ENCODE data around the gene MT1F. TPM values are rescaled to one million over a fixed set of nuclear protein-coding genes. Genes with fewer than 3 reads are reported as not detected.
"Not testable (repeated sequence)": the region's sequence is repeated elsewhere in the genome, so short reads cannot be mapped to it uniquely, and the experiment has no call there.

MT1F gene
- total RNA-seq, 1 donor from 2014 or later, result not detected

GRCh38 chr16:56618138-56618537, 39.6 kb upstream of the MT1F start:
- Histone ChIP-seq H2AFZ (replicated peaks) (no peak overlapping the region), H3K4me3 (no peak overlapping the region), H3F3A (ENCODE audit: low read depth) (no peaks in the 10 kb centered on the region), H3K9ac (no peak overlapping the region), H3K4me1 (peaks cover 8% of the 10 kb centered on the region), H3K4me2 (no peak overlapping the region), H3K27me3 (peaks cover 100% of the 10 kb centered on the region), H3K9me3 (ENCODE audit: low read depth) (no peaks in the 10 kb centered on the region), H3K27ac (no peak overlapping the region), H3K36me3 (no peaks in the 10 kb centered on the region), H4K20me1 (ENCODE audit: low read depth) (peaks cover 19% of the 10 kb centered on the region), H3K79me2 (ENCODE audit: low read depth) (no peaks in the 10 kb centered on the region)
- TF ChIP-seq EZH2 (IDR thresholded peaks at IDR 0.05) (no peak), CTCF (IDR thresholded peaks at IDR 0.05) (no peak), EZH2phosphoT487 (IDR thresholded peaks at IDR 0.05) (no peak)
- H3K36me3 Mint-ChIP-seq, result peaks cover 1% of the 10 kb centered on the region
- H3K9me3 Mint-ChIP-seq, result peaks cover 2% of the 10 kb centered on the region
- H3K27ac Mint-ChIP-seq, result no peak overlapping the region
- peaks cover 56% of the 10 kb centered on the region for H3K27me3 Mint-ChIP-seq (ENCODE audit: insufficient read depth, low read depth)
- H3K4me3 Mint-ChIP-seq, result no peak overlapping the region
- peaks cover 14% of the 10 kb centered on the region for H3K4me1 Mint-ChIP-seq
- DNase-seq (ENCODE audit: low spot score), result peak; percentile 13

GRCh38 chr16:56620339-56620897, 37.3 kb upstream of the MT1F start:
- Histone ChIP-seq H3K4me3 (no peak overlapping the region), H3K4me1 (peaks cover 8% of the 10 kb centered on the region), H2AFZ (replicated peaks) (no peak overlapping the region), H3K79me2 (ENCODE audit: low read depth) (no peaks in the 10 kb centered on the region), H3K36me3 (no peaks in the 10 kb centered on the region), H3K27ac (no peak overlapping the region), H3K9ac (no peak overlapping the region), H3K27me3 (peaks cover 100% of the 10 kb centered on the region), H3F3A (ENCODE audit: low read depth) (no peaks in the 10 kb centered on the region), H3K9me3 (ENCODE audit: low read depth) (no peaks in the 10 kb centered on the region), H4K20me1 (ENCODE audit: low read depth) (peaks cover 21% of the 10 kb centered on the region), H3K4me2 (no peak overlapping the region)
- H3K36me3 Mint-ChIP-seq, result peaks cover 1% of the 10 kb centered on the region
- H3K4me3 Mint-ChIP-seq, result no peak overlapping the region
- peaks cover 19% of the 10 kb centered on the region for H3K4me1 Mint-ChIP-seq
- peaks cover 65% of the 10 kb centered on the region for H3K27me3 Mint-ChIP-seq (ENCODE audit: insufficient read depth, low read depth)
- H3K27ac Mint-ChIP-seq, result no peak overlapping the region
- peaks cover 2% of the 10 kb centered on the region for H3K9me3 Mint-ChIP-seq
- TF ChIP-seq EZH2 (IDR thresholded peaks at IDR 0.05), result no peak
- no peak for TF ChIP-seq CTCF (IDR thresholded peaks at IDR 0.05)
- no peak for TF ChIP-seq EZH2phosphoT487 (IDR thresholded peaks at IDR 0.05)
- no peak for DNase-seq (ENCODE audit: low spot score)

- not testable (repeated sequence) for H3K4me1 ChIP-seq; H3K36me3 ChIP-seq; H3K9me3 ChIP-seq (ENCODE audit: low read depth); H3K79me2 ChIP-seq (ENCODE audit: low read depth); H3K4me3 Mint-ChIP-seq; H3K9me3 Mint-ChIP-seq; H3K9ac ChIP-seq; H3K36me3 Mint-ChIP-seq; H3K4me3 ChIP-seq; DNase-seq (ENCODE audit: low spot score); H3K27ac Mint-ChIP-seq; H3K27ac ChIP-seq; H3F3A ChIP-seq (ENCODE audit: low read depth); H3K4me2 ChIP-seq; H2AFZ ChIP-seq (replicated peaks)
- Mint-ChIP-seq H3K4me1 (peaks cover 20% of the 10 kb centered on the region), H3K27me3 (ENCODE audit: insufficient read depth, low read depth) (peaks cover 67% of the 10 kb centered on the region)
- Histone ChIP-seq H4K20me1 (ENCODE audit: low read depth) (peaks cover 31% of the 10 kb centered on the region), H3K27me3 (peaks cover 100% of the 10 kb centered on the region)
Observed at GRCh38 chr16:56621665-56622445, 35.9 kb upstream of the MT1F start.

GRCh38 chr16:56623184-56623583, 34.6 kb upstream of the MT1F start:
- not testable (repeated sequence) for H3K27ac ChIP-seq; H2AFZ ChIP-seq (replicated peaks); H3K9me3 ChIP-seq (ENCODE audit: low read depth); H3F3A ChIP-seq (ENCODE audit: low read depth); H3K27ac Mint-ChIP-seq; H3K36me3 Mint-ChIP-seq; H3K4me2 ChIP-seq; H3K79me2 ChIP-seq (ENCODE audit: low read depth); DNase-seq (ENCODE audit: low spot score); H3K4me3 ChIP-seq; H3K9me3 Mint-ChIP-seq; H3K4me1 ChIP-seq; H3K9ac ChIP-seq; H3K36me3 ChIP-seq; H3K4me3 Mint-ChIP-seq
- Histone ChIP-seq H3K27me3 (peaks cover 100% of the 10 kb centered on the region), H4K20me1 (ENCODE audit: low read depth) (peaks cover 27% of the 10 kb centered on the region)
- Mint-ChIP-seq H3K4me1 (peaks cover 11% of the 10 kb centered on the region), H3K27me3 (ENCODE audit: insufficient read depth, low read depth) (peaks cover 64% of the 10 kb centered on the region)

All from neural progenitor cell (in vitro differentiated cells).